ENCODE results near the gene PLEKHN1.

PLEKHN1 gene

DNA sequence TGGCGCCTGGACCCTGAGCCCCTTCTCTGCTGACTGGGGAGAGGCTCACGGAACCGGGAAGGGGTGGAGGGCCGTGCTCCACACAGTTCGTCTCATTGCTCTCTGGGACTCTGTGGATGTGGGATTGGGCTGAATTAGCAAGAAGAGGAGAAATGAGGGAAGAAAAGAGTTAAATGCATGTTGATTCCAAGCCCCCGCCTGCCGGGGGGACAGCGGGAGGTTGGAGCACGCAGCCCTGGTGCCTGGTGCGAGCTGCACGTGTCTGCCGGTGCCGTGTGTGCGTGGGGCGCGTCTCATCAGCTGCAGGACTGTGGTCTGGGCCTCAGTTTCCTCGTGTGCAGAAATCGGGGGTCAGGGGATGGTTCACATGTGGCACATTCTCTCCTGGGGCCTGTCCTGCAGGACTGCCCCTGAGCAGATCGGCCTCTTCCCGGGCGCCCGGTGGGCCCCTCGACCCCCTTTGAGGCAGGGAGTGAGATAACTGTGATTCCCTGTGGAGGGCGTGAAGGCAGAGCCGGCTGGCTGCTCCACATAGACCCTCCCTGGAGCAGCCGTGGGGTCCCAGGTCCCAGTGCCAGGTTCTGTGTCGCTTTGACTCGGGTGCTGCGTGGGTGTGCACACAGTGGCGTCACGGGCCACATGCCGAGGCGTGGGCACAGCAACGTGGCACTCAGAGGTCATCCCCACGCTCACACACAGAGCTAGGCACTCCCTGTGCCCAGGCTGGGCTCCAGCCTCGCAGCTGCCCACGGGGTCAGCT, 31.1 kb upstream of the PLEKHN1 start:
- peaks cover 56% of the 10 kb centered on the region for H3K4me1 ChIP-seq (ENCODE audit: insufficient read depth, low read length)
- H2AFZ ChIP-seq (ENCODE audit: low read depth, low read length) = no peak overlapping the region
- no peaks in the 10 kb centered on the region for H3K36me3 ChIP-seq (ENCODE audit: insufficient read depth, low read length)
- H3K4me3 ChIP-seq (ENCODE audit: low read length) = no peak overlapping the region
- H3K9me3 ChIP-seq (ENCODE audit: low read length) = no peaks in the 10 kb centered on the region
- peaks cover 80% of the 10 kb centered on the region for H3K27me3 ChIP-seq (ENCODE audit: insufficient read depth, low read length)

DNA sequence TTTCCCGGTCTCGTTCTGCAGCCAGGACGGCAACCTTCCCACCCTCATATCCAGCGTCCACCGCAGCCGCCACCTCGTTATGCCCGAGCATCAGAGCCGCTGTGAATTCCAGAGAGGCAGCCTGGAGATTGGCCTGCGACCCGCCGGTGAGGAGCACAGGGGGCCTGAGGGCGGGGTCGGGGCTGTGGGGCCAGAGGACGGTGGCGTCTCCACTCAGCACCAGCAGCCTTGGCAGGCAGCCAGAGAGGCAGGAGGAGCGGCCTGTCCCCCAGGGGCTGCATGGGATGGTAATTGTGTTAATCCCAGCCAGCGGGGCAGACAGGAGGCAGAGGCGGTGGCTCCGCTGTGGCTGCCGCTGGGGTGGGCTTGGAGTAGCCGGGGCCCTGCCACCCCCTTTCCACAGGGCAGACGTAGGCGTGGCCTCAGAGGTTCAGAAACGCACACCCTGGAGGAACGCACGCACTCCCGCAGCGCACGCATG, 30.5 kb upstream of the PLEKHN1 start:
- peaks cover 60% of the 10 kb centered on the region for H3K4me1 ChIP-seq (ENCODE audit: insufficient read depth, low read length)
- no peak overlapping the region for H2AFZ ChIP-seq (ENCODE audit: low read depth, low read length)
- H3K27me3 ChIP-seq (ENCODE audit: insufficient read depth, low read length) = peaks cover 78% of the 10 kb centered on the region
- H3K36me3 ChIP-seq (ENCODE audit: insufficient read depth, low read length) = no peaks in the 10 kb centered on the region
- H3K9me3 ChIP-seq (ENCODE audit: low read length) = no peaks in the 10 kb centered on the region
- no peak overlapping the region for H3K4me3 ChIP-seq (ENCODE audit: low read length)

DNA sequence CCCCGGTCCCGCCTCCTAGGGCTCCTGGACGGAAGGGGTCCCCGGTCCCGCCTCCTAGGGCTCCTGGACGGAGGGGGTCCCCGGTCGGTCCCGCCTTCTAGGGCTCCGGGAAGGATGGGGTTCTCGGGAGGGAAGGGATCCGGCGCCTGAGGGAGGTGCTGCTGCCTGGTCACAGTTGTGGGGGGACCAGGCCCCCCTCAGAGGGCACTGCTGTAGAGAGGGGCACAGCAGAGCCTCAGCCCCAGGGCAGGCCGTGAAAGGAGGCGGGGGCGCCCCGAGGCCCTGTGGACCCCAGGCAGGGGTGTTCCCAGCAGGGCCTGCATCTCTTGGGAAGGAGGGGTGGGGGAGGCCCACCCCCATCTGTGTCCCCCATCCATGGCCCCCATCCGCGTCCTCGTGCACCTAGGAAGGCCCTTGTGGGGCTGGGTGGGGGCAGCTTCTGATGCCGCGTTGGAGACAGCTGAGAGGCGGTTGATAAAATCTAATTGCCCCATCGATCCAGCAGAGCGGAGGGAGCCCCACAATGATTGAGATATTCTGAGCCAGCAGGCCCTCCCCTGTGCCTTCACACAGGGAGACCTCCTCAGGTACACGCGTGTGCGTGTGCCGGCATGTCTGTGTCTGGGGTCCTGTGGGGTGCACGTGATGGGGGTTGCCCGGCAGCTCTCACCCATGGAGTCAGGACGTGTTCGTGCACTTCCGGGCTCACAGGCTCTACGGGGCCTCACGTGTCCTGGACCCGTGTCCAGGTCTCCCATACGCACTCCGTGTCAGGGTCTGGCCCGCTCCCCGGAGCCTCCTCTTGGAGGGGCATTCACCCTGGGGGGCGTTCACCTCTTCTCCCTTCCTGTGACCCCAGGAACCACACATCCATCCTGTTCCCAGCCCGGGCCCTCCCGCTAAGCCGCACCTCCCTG, 29.7 kb upstream of the PLEKHN1 start:
- Histone ChIP-seq H3K27me3 (ENCODE audit: insufficient read depth, low read length) (peaks cover 78% of the 10 kb centered on the region), H3K4me1 (ENCODE audit: insufficient read depth, low read length) (peaks cover 64% of the 10 kb centered on the region), H3K9me3 (ENCODE audit: low read length) (no peaks in the 10 kb centered on the region), H3K36me3 (ENCODE audit: insufficient read depth, low read length) (no peaks in the 10 kb centered on the region), H2AFZ (ENCODE audit: low read depth, low read length) (no peak overlapping the region), H3K4me3 (ENCODE audit: low read length) (no peak overlapping the region)

DNA sequence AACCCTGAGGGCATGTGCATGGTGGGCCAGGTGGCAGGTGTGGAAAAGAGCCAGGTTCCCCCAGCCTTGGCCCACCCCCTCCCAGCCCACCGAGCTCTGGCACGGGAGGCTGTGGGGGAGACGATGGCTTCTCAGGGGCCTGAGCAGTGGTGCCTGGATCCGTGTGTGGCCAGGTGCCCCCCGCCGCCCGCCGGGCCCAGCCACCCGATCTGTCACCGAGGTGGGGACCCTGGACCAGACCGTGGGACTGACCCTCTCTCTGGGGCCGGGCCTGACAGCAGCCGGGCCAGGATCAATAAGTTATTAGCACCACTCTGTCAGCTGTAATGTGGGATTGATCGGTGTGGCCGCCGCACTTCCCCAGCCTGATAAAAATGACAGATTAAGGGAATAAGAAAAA, 28.8 kb upstream of the PLEKHN1 start:
- Histone ChIP-seq H3K4me3 (ENCODE audit: low read length) (no peak overlapping the region), H3K27me3 (ENCODE audit: insufficient read depth, low read length) (peaks cover 69% of the 10 kb centered on the region), H3K36me3 (ENCODE audit: insufficient read depth, low read length) (no peaks in the 10 kb centered on the region), H3K4me1 (ENCODE audit: insufficient read depth, low read length) (peaks cover 59% of the 10 kb centered on the region), H2AFZ (ENCODE audit: low read depth, low read length) (no peak overlapping the region), H3K9me3 (ENCODE audit: low read length) (no peaks in the 10 kb centered on the region)

- Histone ChIP-seq H2AFZ (ENCODE audit: low read depth, low read length) (no peak overlapping the region), H3K9me3 (ENCODE audit: low read length) (no peaks in the 10 kb centered on the region), H3K36me3 (ENCODE audit: insufficient read depth, low read length) (no peaks in the 10 kb centered on the region), H3K27me3 (ENCODE audit: insufficient read depth, low read length) (peaks cover 69% of the 10 kb centered on the region), H3K4me1 (ENCODE audit: insufficient read depth, low read length) (peaks cover 65% of the 10 kb centered on the region), H3K4me3 (ENCODE audit: low read length) (no peak overlapping the region)
Observed at GRCh38 chr1:938088-938683, 28.1 kb upstream of the PLEKHN1 start.

GRCh38 chr1:938711-939489, 27.4 kb upstream of the PLEKHN1 start:
- Histone ChIP-seq H3K9me3 (ENCODE audit: low read length) (no peaks in the 10 kb centered on the region), H3K27me3 (ENCODE audit: insufficient read depth, low read length) (peaks cover 69% of the 10 kb centered on the region), H3K36me3 (ENCODE audit: insufficient read depth, low read length) (no peaks in the 10 kb centered on the region), H3K4me3 (ENCODE audit: low read length) (no peak overlapping the region), H3K4me1 (ENCODE audit: insufficient read depth, low read length) (peaks cover 71% of the 10 kb centered on the region), H2AFZ (ENCODE audit: low read depth, low read length) (no peak overlapping the region)

DNA sequence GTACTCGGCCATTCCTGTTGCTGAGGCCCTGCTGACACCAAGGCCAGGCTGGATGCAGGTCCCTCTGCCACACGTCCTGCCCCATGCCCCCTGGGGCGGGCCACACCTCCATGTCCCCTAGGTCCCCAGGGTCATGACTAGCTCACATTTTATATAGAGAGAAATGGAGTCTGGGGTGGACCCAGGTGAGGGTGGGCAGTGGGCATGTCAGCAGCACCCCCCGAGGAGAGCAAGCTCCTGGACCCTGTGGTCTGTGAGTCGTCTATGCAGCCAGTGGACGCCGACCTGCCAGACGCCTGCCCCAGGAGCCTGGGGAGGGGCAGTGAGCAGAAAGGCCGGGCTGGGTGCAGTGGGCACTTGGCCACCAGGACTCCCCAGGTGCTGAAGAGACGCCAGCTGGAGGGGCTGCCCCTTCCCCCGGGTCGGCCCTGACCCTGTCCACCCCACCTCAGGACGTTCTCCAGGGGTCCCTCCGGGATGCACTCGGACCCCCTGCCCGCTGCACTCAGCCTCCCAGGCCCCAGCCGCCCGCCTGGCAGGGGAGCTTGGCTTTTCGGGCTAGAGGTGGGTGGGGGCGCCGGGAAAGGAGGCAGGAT, 26.7 kb upstream of the PLEKHN1 start:
- Histone ChIP-seq H2AFZ (ENCODE audit: low read depth, low read length) (no peak overlapping the region), H3K36me3 (ENCODE audit: insufficient read depth, low read length) (no peaks in the 10 kb centered on the region), H3K9me3 (ENCODE audit: low read length) (no peaks in the 10 kb centered on the region), H3K4me3 (ENCODE audit: low read length) (no peak overlapping the region), H3K27me3 (ENCODE audit: insufficient read depth, low read length) (peaks cover 70% of the 10 kb centered on the region), H3K4me1 (ENCODE audit: insufficient read depth, low read length) (peaks cover 76% of the 10 kb centered on the region)

DNA sequence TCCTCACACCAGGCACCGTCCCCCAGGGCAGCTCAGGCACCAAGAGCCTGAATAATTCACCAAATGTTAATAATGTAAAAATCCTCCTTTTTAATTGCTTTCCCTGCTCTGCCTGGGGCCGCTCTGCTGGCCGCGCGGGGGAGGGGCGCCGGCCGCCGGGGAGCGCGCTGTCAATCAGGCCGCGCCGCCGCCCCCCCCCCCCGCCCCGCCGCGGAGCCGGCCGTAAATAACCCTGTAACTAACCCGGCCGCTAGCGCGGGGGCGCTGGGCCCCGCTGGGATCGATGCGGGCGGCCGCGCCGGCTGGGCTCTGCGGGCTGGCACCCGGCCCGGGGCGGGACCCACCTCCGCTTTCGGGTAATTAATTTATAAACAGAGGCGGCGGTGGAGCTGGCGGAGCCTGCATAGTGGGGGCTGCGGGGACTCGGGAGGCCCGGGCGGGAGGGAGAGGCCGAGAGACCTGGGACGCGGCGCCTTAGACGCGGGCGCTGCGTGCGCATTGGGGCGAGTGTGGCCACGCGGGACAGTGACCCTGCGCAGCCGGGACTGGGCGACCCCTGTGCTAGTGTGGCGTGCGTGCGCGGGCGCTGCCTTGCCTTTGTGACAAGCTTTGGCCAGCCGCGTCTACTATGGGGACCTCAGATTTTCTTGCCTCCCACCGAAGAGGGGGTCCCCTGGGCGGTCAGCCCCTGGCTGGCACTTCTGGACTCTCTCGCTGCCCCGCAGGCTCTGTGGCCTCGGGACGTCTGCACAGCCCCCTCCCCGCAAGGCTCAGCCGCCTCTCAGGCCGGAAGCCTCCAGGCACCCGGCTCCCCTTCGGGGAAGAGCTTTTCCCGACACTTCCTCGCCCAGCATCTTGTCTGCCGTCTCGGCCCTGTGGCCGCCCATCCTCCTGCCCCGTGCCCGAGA, 25.9 kb upstream of the PLEKHN1 start:
- peaks cover 64% of the 10 kb centered on the region for H3K27me3 ChIP-seq (ENCODE audit: insufficient read depth, low read length)
- peaks cover 6% of the 10 kb centered on the region for H3K36me3 ChIP-seq (ENCODE audit: insufficient read depth, low read length)
- no peaks in the 10 kb centered on the region for H3K9me3 ChIP-seq (ENCODE audit: low read length)
- peaks cover 73% of the 10 kb centered on the region for H3K4me1 ChIP-seq (ENCODE audit: insufficient read depth, low read length)
- H3K4me3 ChIP-seq (ENCODE audit: low read length) = peak overlapping the region; percentile 2
- H2AFZ ChIP-seq (ENCODE audit: low read depth, low read length) = no peak overlapping the region

DNA sequence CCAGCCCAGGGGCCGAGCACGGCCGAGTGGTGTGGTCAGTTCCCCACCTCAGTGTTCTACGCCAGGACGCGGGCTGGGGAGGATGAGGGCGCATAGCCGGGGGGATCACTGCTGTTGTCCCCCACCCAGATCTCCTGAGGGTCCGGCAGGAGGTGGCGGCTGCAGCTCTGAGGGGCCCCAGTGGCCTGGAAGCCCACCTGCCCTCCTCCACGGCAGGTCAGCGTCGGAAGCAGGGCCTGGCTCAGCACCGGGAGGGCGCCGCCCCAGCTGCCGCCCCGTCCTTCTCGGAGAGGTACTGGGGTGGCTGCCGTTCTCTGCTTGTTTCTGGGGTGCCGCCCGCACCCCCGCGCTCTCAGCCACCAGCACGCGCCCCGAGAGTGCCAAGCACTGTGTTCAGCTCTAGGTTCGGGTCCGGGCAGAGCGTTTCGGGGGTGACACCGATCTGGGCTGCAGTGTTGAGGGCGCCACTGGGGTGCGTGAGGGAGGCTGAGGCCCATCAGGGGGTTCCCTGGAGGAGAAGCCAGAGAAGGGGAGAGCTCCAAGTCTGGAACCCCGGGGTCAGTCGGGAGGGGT, 25.2 kb upstream of the PLEKHN1 start:
- H3K4me3 ChIP-seq (ENCODE audit: low read length) = no peak overlapping the region
- peaks cover 66% of the 10 kb centered on the region for H3K4me1 ChIP-seq (ENCODE audit: insufficient read depth, low read length)
- H2AFZ ChIP-seq (ENCODE audit: low read depth, low read length) = no peak overlapping the region
- H3K27me3 ChIP-seq (ENCODE audit: insufficient read depth, low read length) = peaks cover 56% of the 10 kb centered on the region
- H3K9me3 ChIP-seq (ENCODE audit: low read length) = no peaks in the 10 kb centered on the region
- H3K36me3 ChIP-seq (ENCODE audit: insufficient read depth, low read length) = peaks cover 12% of the 10 kb centered on the region

DNA sequence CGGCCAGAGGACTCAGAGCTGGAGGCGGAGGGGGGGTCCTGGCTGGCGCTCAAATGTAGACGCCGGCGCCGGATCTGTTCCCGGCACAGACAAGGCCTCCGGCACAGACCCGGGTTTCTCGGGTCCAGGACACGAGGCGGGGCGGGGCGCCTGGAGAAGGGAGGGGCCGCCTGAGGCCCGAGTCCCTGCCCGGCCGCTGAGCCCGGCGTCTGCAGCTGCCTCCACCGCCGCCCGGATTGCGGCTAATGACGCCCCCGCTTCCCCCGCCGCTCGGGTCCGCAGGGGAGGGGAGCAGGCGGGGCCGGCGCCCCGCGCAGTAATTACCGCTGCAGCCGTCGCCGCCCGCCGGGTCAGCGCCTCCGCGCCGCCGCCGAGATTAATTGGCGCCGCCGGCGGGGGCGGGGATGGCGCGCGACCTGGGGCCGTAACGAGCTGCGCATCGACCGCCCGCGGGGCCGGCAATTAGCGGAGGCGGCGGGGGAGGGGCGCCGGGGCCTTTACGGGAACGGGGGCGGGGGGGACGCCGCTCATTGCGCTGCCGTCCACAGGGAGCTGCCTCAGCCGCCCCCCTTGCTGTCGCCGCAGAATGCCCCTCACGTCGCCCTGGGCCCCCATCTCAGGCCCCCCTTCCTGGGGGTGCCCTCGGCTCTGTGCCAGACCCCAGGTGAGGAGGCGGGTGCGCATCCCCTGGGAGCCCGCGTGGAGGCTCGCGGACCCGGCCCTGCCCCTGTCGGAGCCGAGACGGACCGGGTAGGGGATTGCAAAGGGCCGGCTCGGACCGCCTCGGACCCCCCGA, 24.5 kb upstream of the PLEKHN1 start:
- Histone ChIP-seq H3K36me3 (ENCODE audit: insufficient read depth, low read length) (peaks cover 16% of the 10 kb centered on the region), H2AFZ (ENCODE audit: low read depth, low read length) (no peak overlapping the region), H3K9me3 (ENCODE audit: low read length) (no peaks in the 10 kb centered on the region), H3K4me1 (ENCODE audit: insufficient read depth, low read length) (peaks cover 60% of the 10 kb centered on the region), H3K27me3 (ENCODE audit: insufficient read depth, low read length) (peaks cover 52% of the 10 kb centered on the region), H3K4me3 (ENCODE audit: low read length) (no peak overlapping the region)

DNA sequence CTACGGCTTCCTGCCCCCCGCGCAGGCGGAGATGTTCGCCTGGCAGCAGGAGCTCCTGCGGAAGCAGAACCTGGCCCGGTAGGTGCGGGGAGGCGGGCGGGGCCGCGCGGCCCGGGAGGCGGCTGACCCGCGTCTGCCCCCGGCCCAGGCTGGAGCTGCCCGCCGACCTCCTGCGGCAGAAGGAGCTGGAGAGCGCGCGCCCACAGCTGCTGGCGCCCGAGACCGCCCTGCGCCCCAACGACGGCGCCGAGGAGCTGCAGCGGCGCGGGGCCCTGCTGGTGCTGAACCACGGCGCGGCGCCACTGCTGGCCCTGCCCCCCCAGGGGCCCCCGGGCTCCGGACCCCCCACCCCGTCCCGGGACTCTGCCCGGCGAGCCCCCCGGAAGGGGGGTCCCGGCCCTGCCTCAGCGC, 23.9 kb upstream of the PLEKHN1 start:
- peaks cover 56% of the 10 kb centered on the region for H3K4me1 ChIP-seq (ENCODE audit: insufficient read depth, low read length)
- H3K4me3 ChIP-seq (ENCODE audit: low read length) = no peak overlapping the region
- peaks cover 49% of the 10 kb centered on the region for H3K27me3 ChIP-seq (ENCODE audit: insufficient read depth, low read length)
- no peak overlapping the region for H2AFZ ChIP-seq (ENCODE audit: low read depth, low read length)
- peaks cover 22% of the 10 kb centered on the region for H3K36me3 ChIP-seq (ENCODE audit: insufficient read depth, low read length)
- no peaks in the 10 kb centered on the region for H3K9me3 ChIP-seq (ENCODE audit: low read length)
